HepG2 (cell line): ENCODE data around the gene DCHS2. TPM values are rescaled to one million over a fixed set of nuclear protein-coding genes. Genes with fewer than 3 reads are reported as not detected.

Experiments
- ATAC-seq: fragments of 200-7000 bp; cut with Tn5 transposase; 3 replicates; pipeline ENCODE4 v1.9.1; 2020; ENCODE audit warnings: mild to moderate bottlenecking, moderate library complexity
- BruUV-seq: library from RNA; stranded (reverse); fragments of 400-500 nt; replicated peaks from 2 replicates; lab custom pipeline; 2021; lab: Mats Ljungman, UMichigan
- CTCF ChIA-PET: fragments of 300-600 bp; formaldehyde crosslinking; extraction: SDS; loops from one replicate; lab custom pipeline; 2021; ENCODE audit warnings: low total read pairs, inconsistent platforms, low intra/inter-chr PET ratio; lab: Yijun Ruan, JAX
- POLR2A ChIA-PET: fragments of 350-600 bp; sonication (Branson Sonifier 250); formaldehyde crosslinking; loops from one replicate; lab custom pipeline; 2020; ENCODE audit warnings: antibody characterized with exemption, inconsistent platforms; lab: Yijun Ruan, JAX
- DNase-seq: peaks from one replicate; pipeline ENCODE4 v3.0.0-alpha.2; 2015; ENCODE audit warnings: low spot score
- FAIRE-seq: peaks from 3 replicates; lab custom pipeline; 2011; peaks lifted over from hg19 to GRCh38; lab: Jason Lieb, UNC
- H2AFZ ChIP-seq: one replicate; pipeline ENCODE4 v1.6.1; 2011; ENCODE audit warnings: low read length, inconsistent platforms
- H3K27ac ChIP-seq: fragments of 300-600 bp; 3 replicates; pipeline ENCODE4 v1.8.0; 2011; ENCODE audit warnings: mixed run types, mild to moderate bottlenecking, mixed read lengths, low read length, inconsistent platforms; ENCODE audit not compliant: insufficient read depth; ENCODE audit errors: extremely low read length
- H3K27me3 ChIP-seq, 2 experiments: fragments of 200-600 bp in 1 of 2; 2 replicates in 1 of 2; 3 replicates in 1 of 2; pipeline versions ENCODE4 v1.6.0 to v1.8.0; 2011; ENCODE audit warnings: low read length in 2 of 2, mild to moderate bottlenecking in 2 of 2, moderate library complexity in 2 of 2, inconsistent platforms in 1 of 2; ENCODE audit not compliant: insufficient read depth in 2 of 2, control insufficient read depth in 1 of 2
- H3K36me3 ChIP-seq, 2 experiments: fragments of 200-600 bp in 1 of 2; replicated peaks in 1 of 2; 2 replicates in 1 of 2; 3 replicates in 1 of 2; pipeline versions ENCODE4 v1.5.1 to v1.8.0; 2011; ENCODE audit warnings: low read length in 2 of 2, inconsistent platforms in 1 of 2; ENCODE audit not compliant: insufficient read depth in 2 of 2, control insufficient read depth in 1 of 2
- H3K4me1 ChIP-seq: 2 replicates; pipeline ENCODE4 v1.5.1; 2012; ENCODE audit warnings: low read length, inconsistent platforms; ENCODE audit not compliant: insufficient read depth
- H3K4me2 ChIP-seq: 2 replicates; pipeline ENCODE4 v1.6.0; 2011; ENCODE audit warnings: low read depth, low read length, inconsistent platforms
- H3K4me3 ChIP-seq, 3 experiments: fragments of 200-600 bp in 1 of 3; sonication (generic), shearing (Covaris generic) in 1 of 3; replicated peaks in 1 of 3; 2 replicates each; pipeline ENCODE4 v1.5.1; 2011 to 2016; ENCODE audit warnings: low read length in 3 of 3, inconsistent platforms in 2 of 3, low read depth in 2 of 3, mild to moderate bottlenecking in 2 of 3, control low read depth in 1 of 3, mixed read lengths in 1 of 3; ENCODE audit not compliant: insufficient read depth in 1 of 3
- H3K79me2 ChIP-seq: one replicate; pipeline ENCODE4 v1.6.1; 2011; ENCODE audit warnings: low read length, inconsistent platforms; ENCODE audit not compliant: insufficient read depth
- H3K9ac ChIP-seq: 2 replicates; pipeline ENCODE4 v1.6.0; 2011; ENCODE audit warnings: mild to moderate bottlenecking, low read depth, low read length, inconsistent platforms; ENCODE audit not compliant: insufficient read depth
- H3K9me3 ChIP-seq: 2 replicates; pipeline ENCODE4 v1.5.1; 2012; ENCODE audit warnings: mild to moderate bottlenecking, low read length
- H4K20me1 ChIP-seq: 2 replicates; pipeline ENCODE4 v1.6.0; 2011; ENCODE audit warnings: inconsistent platforms, mild to moderate bottlenecking, low read length, moderate library complexity; ENCODE audit not compliant: insufficient read depth
- BRCA1 ChIP-seq: sonication (generic); formaldehyde crosslinking; IDR thresholded peaks from 2 replicates; pipeline ENCODE4 v1.4.0; 2020; ENCODE audit warnings: missing genetic modification reagents
- BRD4 ChIP-seq: sonication (generic); formaldehyde crosslinking; IDR thresholded peaks from 2 replicates; pipeline ENCODE4 v1.4.0; 2020; ENCODE audit warnings: missing genetic modification reagents
- ETV6 ChIP-seq: sonication (generic); formaldehyde crosslinking; conservative IDR thresholded peaks from 2 replicates; pipeline ENCODE4 v1.4.0; 2020; ENCODE audit warnings: missing genetic modification reagents
- FOXM1 ChIP-seq: sonication (generic); formaldehyde crosslinking; IDR thresholded peaks from 2 replicates; pipeline ENCODE4 v1.5.0; 2020; ENCODE audit warnings: missing genetic modification reagents
- HNRNPLL ChIP-seq: fragments of 200-400 bp; formaldehyde crosslinking; IDR thresholded peaks from 2 replicates; pipeline ENCODE4 v1.6.1; 2017; ENCODE audit warnings: mild to moderate bottlenecking, low read depth, low read length; ENCODE audit not compliant: poor library complexity, severe bottlenecking
- KLF11 ChIP-seq: IDR thresholded peaks from 2 replicates; pipeline ENCODE4 v1.6.1; 2016; ENCODE audit warnings: missing compliant biosample characterization
- MNT ChIP-seq: fragments of 450-650 bp; IDR thresholded peaks from 2 replicates; pipeline ENCODE4 v1.6.1; 2016
- POLR2A ChIP-seq, 2 experiments: IDR thresholded peaks; 2 replicates each; pipeline ENCODE4 v1.6.1; 2011; ENCODE audit warnings: low read depth in 2 of 2, low read length in 2 of 2, mild to moderate bottlenecking in 1 of 2, moderate library complexity in 1 of 2; ENCODE audit not compliant: insufficient read depth in 1 of 2
- SMAD9 ChIP-seq: sonication (generic); formaldehyde crosslinking; IDR thresholded peaks from 2 replicates; pipeline ENCODE4 v1.5.1; 2020; ENCODE audit warnings: mild to moderate bottlenecking, missing genetic modification reagents
- TEAD2 ChIP-seq: sonication (generic); formaldehyde crosslinking; IDR thresholded peaks from 2 replicates; pipeline ENCODE4 v1.9.0; 2021; ENCODE audit warnings: missing genetic modification reagents
- ZBTB42 ChIP-seq: sonication (generic); formaldehyde crosslinking; IDR thresholded peaks from 2 replicates; pipeline ENCODE4 v1.5.0; 2020; ENCODE audit warnings: mild to moderate bottlenecking, missing genetic modification reagents
- ZKSCAN1 ChIP-seq: fragments of 150-350 bp; IDR thresholded peaks from 2 replicates; pipeline ENCODE4 v1.6.1; 2014; ENCODE audit warnings: low read length
- ZNF761 ChIP-seq: sonication (generic); formaldehyde crosslinking; conservative IDR thresholded peaks from 2 replicates; pipeline ENCODE4 v1.4.0; 2020; ENCODE audit warnings: mild to moderate bottlenecking, missing genetic modification reagents
- WGBS: methylation state at CpG from one replicate; pipeline ENCODE4 v1.1.6; 2017; ENCODE audit warnings: low lambda C conversion rate; 5-methylcytosine and 5-hydroxymethylcytosine counted together
- in situ Hi-C: cut with HindIII; loops from 2 replicates; pipeline ENCODE4 v1.10.0; 2017; ENCODE audit warnings: low pct_unique_long_range_greater_than_20kb; ENCODE audit not compliant: extremely low pct_ligation_motif_present
- intact Hi-C: fragments of 100-400 bp; cut with micrococcal nuclease; formaldehyde crosslinking; loops from one replicate; pipeline ENCODE4 v1.10.0; 2022; ENCODE audit not compliant: unreplicated experiment
- polyA plus RNA-seq, 8 experiments: library from polyadenylated mRNA; depleted of rRNA in 3 of 8; stranded (reverse) in 7 of 8; unstranded in 1 of 8; fragments of >200 nt; fragmentation: Illumina TruSeq in 4 of 8; extraction: Trizol in 4 of 8; gene quantifications; 2 replicates each; pipeline versions ENCODE4 v1.2.1 to v1.2.3, GENCODE V29; 2011 to 2016; ENCODE audit warnings: low read depth in 4 of 8, missing spikeins in 1 of 8, mixed read lengths in 1 of 8; ENCODE audit not compliant: insufficient read depth in 1 of 8
- total RNA-seq, 5 experiments: library from RNA; depleted of rRNA; stranded (reverse); fragments of >200 nt; fragmentation: Illumina TruSeq; extraction: Trizol; gene quantifications; 2 replicates each; pipeline ENCODE4 v1.2.3, GENCODE V29; 2016; ENCODE audit warnings: low read depth in 1 of 5
- TF ChIP-seq, protein P1 (sequence below): sonication (generic); formaldehyde crosslinking; IDR thresholded peaks from 2 replicates; pipeline ENCODE4 v1.4.0; 2020; ENCODE audit warnings: missing genetic modification reagents; ENCODE audit errors: not compliant biosample characterization
- TF ChIP-seq, protein P2 (sequence below): sonication (generic); formaldehyde crosslinking; IDR thresholded peaks from 2 replicates; pipeline ENCODE4 v1.4.0; 2020; ENCODE audit warnings: mild to moderate bottlenecking, low read depth, missing genetic modification reagents
- TF ChIP-seq, protein P3 (sequence below): sonication (generic); formaldehyde crosslinking; IDR thresholded peaks from 2 replicates; pipeline ENCODE4 v1.4.0; 2020; ENCODE audit warnings: missing genetic modification reagents

Gene DCHS2
- total and polyA plus RNA-seq, 2 of the 13 experiments (the other 11 are each of a cell fraction or from before 2014, with no cell fraction given) = 0.03 TPM; not detected in 1

GRCh38 chr4:154364066-154364845 is 127.3 kb downstream of the DCHS2 start:
- no peaks in the 10 kb centered on the region for H3K9me3 ChIP-seq
- no peak overlapping the region for H3K4me3 ChIP-seq
- no peaks in the 10 kb centered on the region for H3K79me2 ChIP-seq
- TF ChIP-seq ETV6 (CRISPR knock-in tag) (no peak), ZBTB42 (CRISPR knock-in tag) (no peak), HNRNPLL (no peak), SMAD9 (CRISPR knock-in tag) (no peak), TEAD2 (CRISPR knock-in tag) (no peak), POLR2A (IDR thresholded peaks at IDR 0.05; ENCODE audit: insufficient read depth in 1 of 2, low read depth in 2 of 2, low read length in 2 of 2) (no peak), KLF11 (CRISPR knock-in tag) (no peak), ZKSCAN1 (no peak), FOXM1 (CRISPR knock-in tag) (no peak), BRCA1 (no peak), ZNF761 (CRISPR knock-in tag) (no peak), BRD4 (CRISPR knock-in tag) (no peak), MNT (no peak)
- TF ChIP-seq, protein P1, sequence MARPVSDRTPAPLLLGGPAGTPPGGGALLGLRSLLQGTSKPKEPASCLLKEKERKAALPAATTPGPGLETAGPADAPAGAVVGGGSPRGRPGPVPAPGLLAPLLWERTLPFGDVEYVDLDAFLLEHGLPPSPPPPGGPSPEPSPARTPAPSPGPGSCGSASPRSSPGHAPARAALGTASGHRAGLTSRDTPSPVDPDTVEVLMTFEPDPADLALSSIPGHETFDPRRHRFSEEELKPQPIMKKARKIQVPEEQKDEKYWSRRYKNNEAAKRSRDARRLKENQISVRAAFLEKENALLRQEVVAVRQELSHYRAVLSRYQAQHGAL (CRISPR knock-in tag) = no peak
- TF ChIP-seq, protein P2, sequence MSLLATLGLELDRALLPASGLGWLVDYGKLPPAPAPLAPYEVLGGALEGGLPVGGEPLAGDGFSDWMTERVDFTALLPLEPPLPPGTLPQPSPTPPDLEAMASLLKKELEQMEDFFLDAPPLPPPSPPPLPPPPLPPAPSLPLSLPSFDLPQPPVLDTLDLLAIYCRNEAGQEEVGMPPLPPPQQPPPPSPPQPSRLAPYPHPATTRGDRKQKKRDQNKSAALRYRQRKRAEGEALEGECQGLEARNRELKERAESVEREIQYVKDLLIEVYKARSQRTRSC (CRISPR knock-in tag) = no peak
- TF ChIP-seq, protein P3, sequence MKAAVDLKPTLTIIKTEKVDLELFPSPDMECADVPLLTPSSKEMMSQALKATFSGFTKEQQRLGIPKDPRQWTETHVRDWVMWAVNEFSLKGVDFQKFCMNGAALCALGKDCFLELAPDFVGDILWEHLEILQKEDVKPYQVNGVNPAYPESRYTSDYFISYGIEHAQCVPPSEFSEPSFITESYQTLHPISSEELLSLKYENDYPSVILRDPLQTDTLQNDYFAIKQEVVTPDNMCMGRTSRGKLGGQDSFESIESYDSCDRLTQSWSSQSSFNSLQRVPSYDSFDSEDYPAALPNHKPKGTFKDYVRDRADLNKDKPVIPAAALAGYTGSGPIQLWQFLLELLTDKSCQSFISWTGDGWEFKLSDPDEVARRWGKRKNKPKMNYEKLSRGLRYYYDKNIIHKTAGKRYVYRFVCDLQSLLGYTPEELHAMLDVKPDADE = no peak
- in situ Hi-C loops (no loop called here), intact Hi-C loops (no loop called here)
- ATAC-seq (no peak), DNase-seq (no peak), FAIRE-seq (no peak)
- no TSS peak for BruUV-seq
- ChIA-PET CTCF (no interaction called here), POLR2A (no interaction called here)
- H4K20me1 ChIP-seq = no peaks in the 10 kb centered on the region
- H3K4me2 ChIP-seq = no peak overlapping the region
- peaks cover 0 to 3% of the 10 kb centered on the region in 2 experiments; a peak in 1 of 5 replicates for H3K27me3 ChIP-seq
- H3K36me3 ChIP-seq = no peaks in the 10 kb centered on the region
- H3K9ac ChIP-seq = no peak overlapping the region
- no peaks in the 10 kb centered on the region for H3K4me1 ChIP-seq
- no peak overlapping the region for H3K27ac ChIP-seq
- 7% methylated on average over 7 of the region's 7 CpGs for WGBS
- H2AFZ ChIP-seq = no peak overlapping the region
